ENCODE results near the gene GPR68. TPM values are rescaled to one million over a fixed set of nuclear protein-coding genes. Genes with fewer than 3 reads are reported as not detected.

The GPR68 gene
- total and polyA plus RNA-seq, 4 donors, result 2.0 to 6.4 (median 4.3) TPM

- Histone ChIP-seq H3K4me1 (ENCODE audit: control insufficient read depth, insufficient read depth, low read length) (peaks cover 22% of the 10 kb centered on the region), H3K4me3 (ENCODE audit: low read depth, low read length) (no peak overlapping the region), H3K27ac (ENCODE audit: low read depth, low read length) (no peak overlapping the region), H3K27me3 (ENCODE audit: control insufficient read depth, insufficient read depth, low read length) (no peaks in the 10 kb centered on the region), H3K9me3 (ENCODE audit: control insufficient read depth, insufficient read depth, low read length) (peaks cover 2% of the 10 kb centered on the region), H3K36me3 (ENCODE audit: control insufficient read depth, insufficient read depth, low read length) (no peaks in the 10 kb centered on the region)
- WGBS (ENCODE audit: insufficient coverage), result 88% methylated on average over 9 of the region's 9 CpGs
- no peak for DNase-seq (ENCODE audit: low read depth in 4 of 6, low spot score in 6 of 6)
These were observed 525 bp upstream of the GPR68 start for GRCh38 chr14:91245029-91245428.

- Histone ChIP-seq H3K27ac (ENCODE audit: low read depth, low read length) (no peak overlapping the region), H3K4me3 (ENCODE audit: low read depth, low read length) (no peak overlapping the region), H3K36me3 (ENCODE audit: control insufficient read depth, insufficient read depth, low read length) (no peaks in the 10 kb centered on the region), H3K4me1 (ENCODE audit: control insufficient read depth, insufficient read depth, low read length) (peaks cover 20% of the 10 kb centered on the region), H3K9me3 (ENCODE audit: control insufficient read depth, insufficient read depth, low read length) (peaks cover 2% of the 10 kb centered on the region), H3K27me3 (ENCODE audit: control insufficient read depth, insufficient read depth, low read length) (no peaks in the 10 kb centered on the region)
- 79% methylated on average over 3 of the region's 6 CpGs for WGBS (ENCODE audit: insufficient coverage)
- DNase-seq (ENCODE audit: low read depth in 4 of 6, low spot score in 6 of 6), result no peak
These were observed 1.4 kb downstream of the GPR68 start for GRCh38 chr14:91243074-91243471.

GRCh38 chr14:91242635-91243034 is 1.9 kb downstream of the GPR68 start:
- H3K9me3 ChIP-seq (ENCODE audit: control insufficient read depth, insufficient read depth, low read length), result peaks cover 2% of the 10 kb centered on the region

GRCh38 chr14:91241863-91242262 is 2.6 kb downstream of the GPR68 start:
- DNase-seq (ENCODE audit: low read depth in 4 of 6, low spot score in 6 of 6), result no peak
- WGBS (ENCODE audit: insufficient coverage), result 77% methylated on average over 7 of the region's 7 CpGs

More at GRCh38 chr14:91242635-91243034, 1.9 kb downstream of the GPR68 start:
- DNase-seq (ENCODE audit: low read depth in 4 of 6, low spot score in 6 of 6), result no peak
- peaks cover 20% of the 10 kb centered on the region for H3K4me1 ChIP-seq (ENCODE audit: control insufficient read depth, insufficient read depth, low read length)
- no peaks in the 10 kb centered on the region for H3K27me3 ChIP-seq (ENCODE audit: control insufficient read depth, insufficient read depth, low read length)
- 73% methylated on average over 2 of the region's 4 CpGs for WGBS (ENCODE audit: insufficient coverage)
- no peak overlapping the region for H3K4me3 ChIP-seq (ENCODE audit: low read depth, low read length)
- H3K27ac ChIP-seq (ENCODE audit: low read depth, low read length), result no peak overlapping the region
- no peaks in the 10 kb centered on the region for H3K36me3 ChIP-seq (ENCODE audit: control insufficient read depth, insufficient read depth, low read length)

GRCh38 chr14:91238661-91239060 is 5.8 kb downstream of the GPR68 start:
- peaks cover 12% of the 10 kb centered on the region for H3K36me3 ChIP-seq (ENCODE audit: control insufficient read depth, insufficient read depth, low read length)
- no peak overlapping the region for H3K4me3 ChIP-seq (ENCODE audit: low read depth, low read length)
- 82% methylated on average over 2 of the region's 8 CpGs for WGBS (ENCODE audit: insufficient coverage)
- H3K4me1 ChIP-seq (ENCODE audit: control insufficient read depth, insufficient read depth, low read length), result peaks cover 3% of the 10 kb centered on the region
- H3K27me3 ChIP-seq (ENCODE audit: control insufficient read depth, insufficient read depth, low read length), result no peaks in the 10 kb centered on the region
- no peak overlapping the region for H3K27ac ChIP-seq (ENCODE audit: low read depth, low read length)
- H3K9me3 ChIP-seq (ENCODE audit: control insufficient read depth, insufficient read depth, low read length), result no peaks in the 10 kb centered on the region
- no peak for DNase-seq (ENCODE audit: low read depth in 4 of 6, low spot score in 6 of 6)

More at GRCh38 chr14:91241863-91242262, 2.6 kb downstream of the GPR68 start:
- Histone ChIP-seq H3K36me3 (ENCODE audit: control insufficient read depth, insufficient read depth, low read length) (no peaks in the 10 kb centered on the region), H3K27me3 (ENCODE audit: control insufficient read depth, insufficient read depth, low read length) (no peaks in the 10 kb centered on the region), H3K27ac (ENCODE audit: low read depth, low read length) (no peak overlapping the region), H3K4me1 (ENCODE audit: control insufficient read depth, insufficient read depth, low read length) (peaks cover 20% of the 10 kb centered on the region), H3K4me3 (ENCODE audit: low read depth, low read length) (no peak overlapping the region), H3K9me3 (ENCODE audit: control insufficient read depth, insufficient read depth, low read length) (no peaks in the 10 kb centered on the region)

GRCh38 chr14:91238085-91238484 is 6.4 kb downstream of the GPR68 start:
- no peak overlapping the region for H3K27ac ChIP-seq (ENCODE audit: low read depth, low read length)
- H3K4me1 ChIP-seq (ENCODE audit: control insufficient read depth, insufficient read depth, low read length), result no peaks in the 10 kb centered on the region
- no peak for DNase-seq (ENCODE audit: low read depth in 4 of 6, low spot score in 6 of 6)
- WGBS (ENCODE audit: insufficient coverage), result 92% methylated on average over 2 of the region's 4 CpGs
- no peaks in the 10 kb centered on the region for H3K27me3 ChIP-seq (ENCODE audit: control insufficient read depth, insufficient read depth, low read length)
- H3K36me3 ChIP-seq (ENCODE audit: control insufficient read depth, insufficient read depth, low read length), result peaks cover 17% of the 10 kb centered on the region
- H3K4me3 ChIP-seq (ENCODE audit: low read depth, low read length), result no peak overlapping the region
- no peaks in the 10 kb centered on the region for H3K9me3 ChIP-seq (ENCODE audit: control insufficient read depth, insufficient read depth, low read length)

- DNase-seq (ENCODE audit: low read depth in 4 of 6, low spot score in 6 of 6), result no peak
- Histone ChIP-seq H3K4me1 (ENCODE audit: control insufficient read depth, insufficient read depth, low read length) (no peaks in the 10 kb centered on the region), H3K9me3 (ENCODE audit: control insufficient read depth, insufficient read depth, low read length) (no peaks in the 10 kb centered on the region)
These were observed 7.3 kb downstream of the GPR68 start for GRCh38 chr14:91237219-91237618.

GRCh38 chr14:91235841-91236240 is 8.7 kb downstream of the GPR68 start:
- 90% methylated on average over 6 of the region's 7 CpGs for WGBS (ENCODE audit: insufficient coverage)
- Histone ChIP-seq H3K9me3 (ENCODE audit: control insufficient read depth, insufficient read depth, low read length) (no peaks in the 10 kb centered on the region), H3K27me3 (ENCODE audit: control insufficient read depth, insufficient read depth, low read length) (no peaks in the 10 kb centered on the region), H3K36me3 (ENCODE audit: control insufficient read depth, insufficient read depth, low read length) (peaks cover 19% of the 10 kb centered on the region), H3K4me3 (ENCODE audit: low read depth, low read length) (no peak overlapping the region), H3K4me1 (ENCODE audit: control insufficient read depth, insufficient read depth, low read length) (no peaks in the 10 kb centered on the region), H3K27ac (ENCODE audit: low read depth, low read length) (no peak overlapping the region)
- DNase-seq (ENCODE audit: low read depth in 4 of 6, low spot score in 6 of 6), result no peak

More at GRCh38 chr14:91237219-91237618, 7.3 kb downstream of the GPR68 start:
- Histone ChIP-seq H3K36me3 (ENCODE audit: control insufficient read depth, insufficient read depth, low read length) (peaks cover 19% of the 10 kb centered on the region), H3K27ac (ENCODE audit: low read depth, low read length) (no peak overlapping the region), H3K27me3 (ENCODE audit: control insufficient read depth, insufficient read depth, low read length) (no peaks in the 10 kb centered on the region), H3K4me3 (ENCODE audit: low read depth, low read length) (no peak overlapping the region)
- no CpG with 5 or more reads among the region's 7 CpGs for WGBS (ENCODE audit: insufficient coverage)

- H3K4me3 ChIP-seq (ENCODE audit: low read depth, low read length), result no peak overlapping the region
- DNase-seq (ENCODE audit: low read depth in 4 of 6, low spot score in 6 of 6), result no peak
- WGBS (ENCODE audit: insufficient coverage), result over 99% methylated on average over 16 of the region's 16 CpGs
- peaks cover 19% of the 10 kb centered on the region for H3K36me3 ChIP-seq (ENCODE audit: control insufficient read depth, insufficient read depth, low read length)
- no peaks in the 10 kb centered on the region for H3K9me3 ChIP-seq (ENCODE audit: control insufficient read depth, insufficient read depth, low read length)
- H3K27me3 ChIP-seq (ENCODE audit: control insufficient read depth, insufficient read depth, low read length), result no peaks in the 10 kb centered on the region
- H3K27ac ChIP-seq (ENCODE audit: low read depth, low read length), result no peak overlapping the region
- H3K4me1 ChIP-seq (ENCODE audit: control insufficient read depth, insufficient read depth, low read length), result no peaks in the 10 kb centered on the region
These were observed 9.8 kb downstream of the GPR68 start for GRCh38 chr14:91234791-91235114.

GRCh38 chr14:91233936-91234790 is 10.3 kb downstream of the GPR68 start:
- Histone ChIP-seq H3K4me3 (ENCODE audit: low read depth, low read length) (no peak overlapping the region), H3K4me1 (ENCODE audit: control insufficient read depth, insufficient read depth, low read length) (no peaks in the 10 kb centered on the region), H3K27me3 (ENCODE audit: control insufficient read depth, insufficient read depth, low read length) (no peaks in the 10 kb centered on the region), H3K27ac (ENCODE audit: low read depth, low read length) (no peak overlapping the region), H3K9me3 (ENCODE audit: control insufficient read depth, insufficient read depth, low read length) (no peaks in the 10 kb centered on the region), H3K36me3 (ENCODE audit: control insufficient read depth, insufficient read depth, low read length) (peaks cover 19% of the 10 kb centered on the region)
- DNase-seq (ENCODE audit: low read depth in 4 of 6, low spot score in 6 of 6), result no peak
- WGBS (ENCODE audit: insufficient coverage), result 94% methylated on average over 63 of the region's 63 CpGs

Measured in spinal cord (tissue), 10 donors.